Neutrophil (primary cell): ENCODE results near the gene ZFP92.
"Not testable (repeated sequence)": the region's sequence is repeated elsewhere in the genome, so short reads cannot be mapped to it uniquely, and the experiment has no call there.

Experiments
- H3K27ac ChIP-seq: fragments of 200-600 bp; sonication (generic); 2 replicates; pipeline ENCODE4 v1.5.1; 2016; ENCODE audit warnings: mild to moderate bottlenecking, moderate library complexity
- H3K27me3 ChIP-seq: fragments of 200-600 bp; sonication (generic); 2 replicates; pipeline ENCODE4 v1.6.0; 2016; ENCODE audit warnings: mild to moderate bottlenecking
- H3K36me3 ChIP-seq: fragments of 200-600 bp; sonication (generic); 2 replicates; pipeline ENCODE4 v1.5.1; 2017
- H3K4me1 ChIP-seq, 2 experiments: fragments of 200-600 bp in 1 of 2; sonication (generic) in 1 of 2; 1 replicate in 1 of 2; 2 replicates in 1 of 2; pipeline versions ENCODE4 v1.5.1 to v1.6.1; 2013 to 2016; ENCODE audit warnings: low read depth in 1 of 2, low read length in 1 of 2, mild to moderate bottlenecking in 1 of 2, moderate library complexity in 1 of 2; ENCODE audit not compliant: control insufficient read depth in 1 of 2, insufficient read depth in 1 of 2
- H3K4me3 ChIP-seq, 2 experiments: fragments of 200-600 bp in 1 of 2; sonication (generic) in 1 of 2; 1 replicate in 1 of 2; 2 replicates in 1 of 2; pipeline ENCODE4 v1.5.1; 2013 to 2016; ENCODE audit warnings: low read depth in 1 of 2, low read length in 1 of 2, mild to moderate bottlenecking in 1 of 2, moderate library complexity in 1 of 2
- H3K9me3 ChIP-seq: fragments of 200-600 bp; sonication (generic); 2 replicates; pipeline ENCODE4 v1.5.1; 2016
- TF ChIP-seq, protein P1 (sequence below): fragments of 200-600 bp; sonication (generic); IDR thresholded peaks from 2 replicates; pipeline ENCODE4 v1.5.1; 2016; ENCODE audit warnings: antibody characterized with exemption

ZFP92 gene

GRCh38 chrX:153381684-153382532 is 29.4 kb upstream of the ZFP92 start:
- Histone ChIP-seq H3K36me3 (no peaks in the 10 kb centered on the region), H3K4me1 (no peaks in the 10 kb centered on the region), H3K9me3 (no peaks in the 10 kb centered on the region), H3K27me3 (no peaks in the 10 kb centered on the region), H3K4me3 (no peak overlapping the region), H3K27ac (no peak overlapping the region)
- TF ChIP-seq, protein P1, sequence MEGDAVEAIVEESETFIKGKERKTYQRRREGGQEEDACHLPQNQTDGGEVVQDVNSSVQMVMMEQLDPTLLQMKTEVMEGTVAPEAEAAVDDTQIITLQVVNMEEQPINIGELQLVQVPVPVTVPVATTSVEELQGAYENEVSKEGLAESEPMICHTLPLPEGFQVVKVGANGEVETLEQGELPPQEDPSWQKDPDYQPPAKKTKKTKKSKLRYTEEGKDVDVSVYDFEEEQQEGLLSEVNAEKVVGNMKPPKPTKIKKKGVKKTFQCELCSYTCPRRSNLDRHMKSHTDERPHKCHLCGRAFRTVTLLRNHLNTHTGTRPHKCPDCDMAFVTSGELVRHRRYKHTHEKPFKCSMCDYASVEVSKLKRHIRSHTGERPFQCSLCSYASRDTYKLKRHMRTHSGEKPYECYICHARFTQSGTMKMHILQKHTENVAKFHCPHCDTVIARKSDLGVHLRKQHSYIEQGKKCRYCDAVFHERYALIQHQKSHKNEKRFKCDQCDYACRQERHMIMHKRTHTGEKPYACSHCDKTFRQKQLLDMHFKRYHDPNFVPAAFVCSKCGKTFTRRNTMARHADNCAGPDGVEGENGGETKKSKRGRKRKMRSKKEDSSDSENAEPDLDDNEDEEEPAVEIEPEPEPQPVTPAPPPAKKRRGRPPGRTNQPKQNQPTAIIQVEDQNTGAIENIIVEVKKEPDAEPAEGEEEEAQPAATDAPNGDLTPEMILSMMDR, result no peak

- Histone ChIP-seq H3K4me1 (no peaks in the 10 kb centered on the region), H3K27me3 (no peaks in the 10 kb centered on the region), H3K4me3 (no peak overlapping the region), H3K9me3 (no peaks in the 10 kb centered on the region), H3K36me3 (no peaks in the 10 kb centered on the region), H3K27ac (no peak overlapping the region)
- TF ChIP-seq, protein P1, result no peak
Observed at GRCh38 chrX:153382563-153383482, 28.4 kb upstream of the ZFP92 start.

GRCh38 chrX:153384390-153384789 is 26.9 kb upstream of the ZFP92 start:
- Histone ChIP-seq H3K4me1 (no peaks in the 10 kb centered on the region), H3K4me3 (no peak overlapping the region), H3K27ac (no peak overlapping the region), H3K36me3 (no peaks in the 10 kb centered on the region), H3K27me3 (no peaks in the 10 kb centered on the region), H3K9me3 (no peaks in the 10 kb centered on the region)
- TF ChIP-seq, protein P1, result no peak

DNA sequence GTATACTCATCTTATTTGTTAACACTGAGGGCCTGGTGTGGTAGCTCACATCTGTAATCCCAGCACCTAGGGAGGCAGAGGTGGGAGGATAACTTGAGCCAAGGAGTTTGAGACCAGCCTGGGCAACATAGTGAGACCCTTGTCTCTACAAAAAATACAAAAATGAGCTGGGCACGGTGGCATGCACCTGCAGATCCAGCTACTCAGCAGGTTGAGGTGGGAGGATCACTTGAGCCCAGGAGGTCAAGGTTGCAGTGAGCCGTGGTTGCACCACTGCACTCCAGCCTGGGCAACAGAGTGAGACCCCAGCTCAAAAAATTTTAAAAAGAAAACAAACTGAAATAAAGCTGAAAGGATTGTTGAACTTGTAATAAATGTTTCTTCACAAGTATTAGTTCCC is 26.3 kb upstream of the ZFP92 start:
- not testable (repeated sequence) for H3K36me3 ChIP-seq, H3K9me3 ChIP-seq, H3K4me3 ChIP-seq, H3K27ac ChIP-seq, H3K27me3 ChIP-seq, H3K4me1 ChIP-seq

- Histone ChIP-seq H3K9me3 (no peaks in the 10 kb centered on the region), H3K4me3 (no peak overlapping the region), H3K27ac (no peak overlapping the region), H3K4me1 (no peaks in the 10 kb centered on the region), H3K36me3 (no peaks in the 10 kb centered on the region), H3K27me3 (no peaks in the 10 kb centered on the region)
- TF ChIP-seq, protein P1, result no peak
Observed at GRCh38 chrX:153386097-153386496, 25.2 kb upstream of the ZFP92 start.

- Histone ChIP-seq H3K4me1 (no peaks in the 10 kb centered on the region), H3K4me3 (no peak overlapping the region), H3K9me3 (no peaks in the 10 kb centered on the region), H3K27ac (no peak overlapping the region), H3K27me3 (no peaks in the 10 kb centered on the region), H3K36me3 (no peaks in the 10 kb centered on the region)
- TF ChIP-seq, protein P1, result no peak
Observed at GRCh38 chrX:153387345-153387744, 23.9 kb upstream of the ZFP92 start.
